ENCODE results near the gene PIGV.

DNA sequence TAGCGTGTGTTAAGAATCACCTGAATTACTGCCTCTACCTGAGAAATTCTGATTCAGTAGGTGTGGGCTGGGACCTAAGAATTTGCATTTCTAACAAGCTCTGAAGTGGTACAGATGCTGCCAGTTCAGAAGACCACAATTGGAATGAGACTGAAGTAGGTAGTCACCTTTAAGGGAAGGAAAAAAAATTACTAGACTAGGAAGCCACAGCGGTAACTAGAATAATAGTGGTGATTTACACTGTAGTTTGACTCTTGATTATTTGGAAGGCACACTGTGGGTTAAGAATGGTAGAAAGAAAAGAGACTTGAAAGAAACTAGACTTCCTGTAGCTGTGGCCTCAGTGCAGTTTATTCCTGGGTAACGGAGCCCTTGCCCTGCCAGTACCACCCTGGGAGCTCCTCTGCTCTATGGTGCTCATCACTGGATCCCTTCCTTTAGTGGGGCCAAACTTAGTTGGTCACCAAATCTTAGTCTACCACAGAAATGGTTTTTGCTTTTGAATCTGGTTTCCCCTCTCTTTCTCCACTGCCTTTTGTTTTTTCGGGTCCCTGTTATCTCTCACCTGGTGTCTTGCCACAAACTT, 48.3 kb upstream of the PIGV start:
- TF ChIP-seq FOXM1 (IDR thresholded peaks at IDR 0.05; ENCODE audit: borderline replicate concordance) (no peak), TARDBP (IDR thresholded peaks at IDR 0.05) (no peak)
- TF ChIP-seq, protein P1, sequence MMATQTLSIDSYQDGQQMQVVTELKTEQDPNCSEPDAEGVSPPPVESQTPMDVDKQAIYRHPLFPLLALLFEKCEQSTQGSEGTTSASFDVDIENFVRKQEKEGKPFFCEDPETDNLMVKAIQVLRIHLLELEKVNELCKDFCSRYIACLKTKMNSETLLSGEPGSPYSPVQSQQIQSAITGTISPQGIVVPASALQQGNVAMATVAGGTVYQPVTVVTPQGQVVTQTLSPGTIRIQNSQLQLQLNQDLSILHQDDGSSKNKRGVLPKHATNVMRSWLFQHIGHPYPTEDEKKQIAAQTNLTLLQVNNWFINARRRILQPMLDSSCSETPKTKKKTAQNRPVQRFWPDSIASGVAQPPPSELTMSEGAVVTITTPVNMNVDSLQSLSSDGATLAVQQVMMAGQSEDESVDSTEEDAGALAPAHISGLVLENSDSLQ (IDR thresholded peaks at IDR 0.05): no peak
